Stimulated activated CD4-positive, alpha-beta T cell treated with anti-CD3 and anti-CD28 coated beads, Interleukin-2, amount 100 ng/mL, for 24 hours (primary cell): Measurements from ENCODE around the gene PTPN13.

ENCODE experiments used
- DNase-seq, 2 donors: peaks; one replicate each; pipeline ENCODE4 v3.0.0-alpha.2; 2020

The PTPN13 gene

GRCh38 chr4:86831262-86832130, 237.4 kb downstream of the PTPN13 start:
- no peak for DNase-seq

DNA sequence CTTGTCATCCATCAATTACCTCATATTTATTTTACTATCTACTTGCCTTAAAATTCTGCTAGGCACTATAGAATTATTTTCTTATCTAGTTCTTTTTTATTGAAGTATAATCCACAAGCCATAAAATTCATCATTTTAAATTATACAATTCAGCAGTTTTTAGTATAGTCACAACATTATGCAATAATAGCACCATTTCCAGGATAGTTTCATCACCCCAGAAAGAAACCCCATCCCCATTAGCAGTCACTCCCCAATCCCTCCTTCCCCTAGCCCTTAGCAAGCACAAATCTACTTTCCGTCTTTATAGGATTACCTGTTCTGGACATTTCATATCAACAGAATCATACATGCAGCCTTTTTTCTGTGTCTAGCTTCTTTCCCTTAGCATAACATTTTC, 239.5 kb downstream of the PTPN13 start:
- no peak for DNase-seq

DNA sequence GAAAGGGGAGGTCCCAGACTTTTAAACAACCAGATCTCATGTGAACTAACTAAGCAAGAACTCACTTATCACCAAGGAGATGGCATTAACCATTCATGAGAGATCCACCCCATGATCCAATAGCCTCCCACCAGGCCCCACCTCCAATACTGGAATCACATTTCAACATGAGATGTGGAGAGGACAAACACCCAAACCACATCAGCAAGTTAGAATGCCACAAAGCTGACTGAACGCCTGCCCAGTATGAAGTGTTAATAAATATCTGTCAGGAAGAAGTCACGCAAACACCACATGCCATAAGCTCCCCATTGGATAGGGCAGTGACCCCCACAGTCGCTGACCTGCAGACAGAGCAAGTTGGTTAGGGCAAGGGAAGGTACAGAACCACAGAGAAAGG, 240.8 kb downstream of the PTPN13 start:
- no peak for DNase-seq

DNA sequence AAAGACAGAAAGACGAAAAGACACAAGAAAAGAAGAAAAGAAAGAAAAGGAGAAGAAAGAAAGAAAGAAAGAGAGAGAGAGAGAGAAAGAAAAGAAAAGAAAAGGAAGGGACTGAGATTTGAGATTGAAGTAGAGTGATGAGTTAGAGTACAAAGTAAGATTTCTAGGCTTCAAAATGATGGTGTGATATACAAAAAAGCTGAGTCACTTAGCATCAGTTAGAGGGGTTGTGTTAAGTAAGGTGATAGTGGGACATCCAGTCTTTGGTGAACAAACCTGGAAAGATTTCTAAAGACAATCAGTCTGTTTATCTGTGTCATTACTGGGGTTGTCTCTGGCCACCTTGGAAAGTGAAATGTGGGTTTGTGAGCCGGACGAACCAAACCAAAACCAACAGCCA, 241.6 kb downstream of the PTPN13 start:
- DNase-seq, result no peak

- DNase-seq, result no peak
Observed at GRCh38 chr4:86837691-86838503, 243.8 kb downstream of the PTPN13 start.

DNA sequence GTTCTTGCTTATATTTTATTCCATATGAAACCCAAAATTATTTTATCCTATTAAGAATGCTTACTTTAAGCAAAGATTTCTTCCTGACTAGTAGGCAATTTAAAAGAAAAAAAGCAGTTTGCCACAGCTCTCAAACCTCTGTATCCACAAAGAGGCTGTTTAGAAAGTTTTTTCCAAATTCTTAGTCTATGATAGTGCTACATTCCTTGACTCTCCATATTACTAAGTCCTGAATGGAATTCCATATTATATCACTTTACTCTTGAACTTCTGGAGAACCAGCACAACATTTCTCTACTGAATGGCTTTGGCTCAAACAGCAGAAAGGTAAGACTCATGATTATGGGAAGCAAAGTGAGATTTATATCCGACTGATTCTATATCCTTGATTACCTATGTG, 246.7 kb downstream of the PTPN13 start:
- no peak for DNase-seq

DNA sequence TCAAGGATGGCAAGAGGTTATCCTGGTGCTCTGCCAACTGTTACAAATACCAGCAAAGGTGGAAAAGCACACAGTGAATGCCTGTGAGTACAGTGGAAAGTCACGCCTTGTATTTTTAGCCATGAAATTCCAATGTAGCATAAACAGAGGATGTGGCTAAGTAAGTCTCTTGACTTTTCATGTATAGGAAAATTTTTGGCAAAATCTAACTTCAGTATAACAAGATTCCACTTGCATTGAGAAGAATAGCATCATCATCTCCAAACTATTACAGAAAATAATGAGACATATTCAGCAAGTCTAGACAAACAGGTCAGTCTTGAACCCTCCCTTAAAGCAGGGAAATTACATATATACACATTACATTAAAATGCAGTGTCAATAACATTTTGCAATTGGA, 247.2 kb downstream of the PTPN13 start:
- no peak for DNase-seq

DNA sequence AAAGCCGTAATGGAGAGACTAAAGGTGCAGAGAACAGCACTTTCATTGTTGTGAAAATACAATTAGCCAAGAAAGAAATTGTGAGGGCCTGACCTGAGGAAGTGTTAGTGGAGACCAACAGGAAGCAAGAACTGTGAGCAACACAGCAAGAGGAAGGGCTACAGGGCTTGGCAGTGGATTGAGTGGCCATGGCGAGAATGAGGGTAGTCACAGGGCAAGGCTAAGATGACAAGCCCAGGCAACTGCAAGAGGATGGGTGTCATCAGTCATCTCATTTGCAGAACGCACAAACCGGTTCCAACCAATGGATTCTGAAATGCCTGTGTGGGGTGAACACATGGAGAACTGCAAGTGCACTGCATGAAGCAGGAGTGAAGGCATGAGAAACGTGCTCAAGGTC, 251.5 kb downstream of the PTPN13 start:
- no peak for DNase-seq

- DNase-seq, result no peak
Observed at GRCh38 chr4:86846921-86847320, 252.8 kb downstream of the PTPN13 start.

GRCh38 chr4:86847571-86847970, 253.5 kb downstream of the PTPN13 start:
- DNase-seq, result no peak

DNA sequence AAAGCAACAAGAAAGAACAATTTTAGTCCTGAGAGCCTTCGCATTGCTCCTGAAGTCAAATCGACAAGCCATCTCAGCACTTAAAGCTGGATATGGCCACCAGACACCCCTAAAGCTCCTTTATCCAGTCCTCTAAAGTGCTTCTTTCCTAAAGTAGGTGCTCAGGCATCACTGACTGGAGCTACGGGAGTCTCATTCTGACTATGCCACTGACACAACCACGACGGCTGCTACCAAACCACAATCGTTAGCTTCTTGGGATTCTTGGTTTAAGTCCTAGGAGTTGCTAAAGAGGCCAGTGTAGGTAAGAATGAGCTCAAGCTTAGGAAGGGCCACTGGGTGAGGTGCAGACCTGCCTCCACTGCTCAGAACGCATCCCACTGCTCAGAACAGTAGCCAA, 254.0 kb downstream of the PTPN13 start:
- no peak for DNase-seq

DNA sequence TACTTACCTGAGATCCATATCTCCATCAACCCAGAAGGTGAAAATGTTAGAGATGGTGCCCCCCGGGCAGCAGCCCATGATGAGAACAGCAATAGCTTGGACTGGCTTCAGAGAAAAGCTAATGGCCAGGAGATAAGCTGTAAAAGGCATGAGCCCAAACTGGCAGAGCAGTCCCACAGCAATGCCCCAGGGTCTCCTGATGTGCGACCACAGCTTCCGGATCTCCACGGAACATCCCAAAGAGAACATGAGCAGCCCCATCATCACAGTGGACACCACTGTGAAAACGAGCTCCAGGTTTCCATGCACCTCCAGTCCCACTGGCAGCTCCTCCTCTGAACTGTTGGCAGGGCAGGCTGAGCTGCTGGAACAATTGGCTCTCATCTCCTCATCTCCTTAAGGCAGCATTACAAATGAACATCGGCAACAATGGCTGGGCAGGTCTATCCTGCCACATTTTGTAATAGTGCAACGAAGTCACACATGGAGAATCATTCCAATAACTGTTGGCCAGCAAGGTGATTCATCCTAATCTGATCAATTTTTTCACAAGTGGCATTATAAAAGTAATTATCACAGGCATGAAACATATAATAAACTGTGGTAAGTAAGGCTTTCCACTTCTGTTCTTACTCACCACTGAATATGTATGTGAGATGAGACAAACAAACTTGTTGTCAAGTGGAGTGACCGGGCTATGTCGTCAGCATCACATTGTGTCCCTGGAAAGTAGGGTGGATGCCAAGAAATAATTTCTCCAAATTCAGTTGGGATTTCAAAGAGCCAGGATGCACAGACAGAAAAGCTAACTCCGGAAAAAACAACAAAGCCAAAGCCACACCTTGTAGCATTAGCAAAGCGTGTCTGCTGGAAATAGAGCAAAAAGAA, 254.9 kb downstream of the PTPN13 start, which contains the start of gene SLC10A6:
TSS of gene SLC10A6 (minus strand) at position 653 of the 888 bp plus-strand sequence. CDS start at position 384, 269 bp downstream.
- DNase-seq, result no peak

DNA sequence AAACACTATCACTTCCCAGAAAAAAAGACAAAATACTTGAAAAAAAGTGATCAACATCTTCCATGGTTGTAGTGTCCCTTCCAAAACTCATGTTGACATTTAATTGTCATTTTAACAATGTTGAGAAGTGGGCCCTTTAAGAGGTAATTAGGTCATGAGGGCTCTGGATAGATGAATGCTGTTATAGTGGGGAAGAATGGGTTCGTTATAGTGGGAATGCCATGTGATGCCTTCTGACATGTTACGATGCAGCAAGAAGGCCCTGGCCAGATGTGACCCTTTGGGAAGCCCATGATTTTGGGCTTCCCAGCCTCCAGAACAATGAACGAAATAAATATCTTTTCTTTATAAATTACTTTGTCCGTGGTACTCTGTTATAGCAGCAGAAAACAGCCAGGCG, 259.1 kb downstream of the PTPN13 start:
- DNase-seq, result no peak

- DNase-seq, result no peak
Observed at GRCh38 chr4:86855572-86855971, 261.5 kb downstream of the PTPN13 start.

GRCh38 chr4:86856896-86857295, 262.8 kb downstream of the PTPN13 start:
- no peak for DNase-seq

- DNase-seq, result no peak
Observed at GRCh38 chr4:86857341-86858052, 263.4 kb downstream of the PTPN13 start.
